HT1080 (cell line): Measurements from ENCODE around the gene CNTNAP2. TPM values are rescaled to one million over a fixed set of nuclear protein-coding genes. Genes with fewer than 3 reads are reported as not detected.

Experiments used
- DNase-seq: peaks from one replicate; pipeline ENCODE4 v3.0.0-alpha.2; 2015; ENCODE audit warnings: low read depth
- total RNA-seq: library from RNA; depleted of rRNA; stranded (reverse); fragments of >200 nt; shearing (Covaris generic); gene quantifications from 2 replicates; pipeline ENCODE4 v1.2.3, GENCODE V29; 2014

The CNTNAP2 gene
- total RNA-seq, 1 experiment from 2014 or later: not detected

- DNase-seq: no peak
Measured at GRCh38 chr7:147321504-147321903, 1204.9 kb downstream of the CNTNAP2 start.

DNA sequence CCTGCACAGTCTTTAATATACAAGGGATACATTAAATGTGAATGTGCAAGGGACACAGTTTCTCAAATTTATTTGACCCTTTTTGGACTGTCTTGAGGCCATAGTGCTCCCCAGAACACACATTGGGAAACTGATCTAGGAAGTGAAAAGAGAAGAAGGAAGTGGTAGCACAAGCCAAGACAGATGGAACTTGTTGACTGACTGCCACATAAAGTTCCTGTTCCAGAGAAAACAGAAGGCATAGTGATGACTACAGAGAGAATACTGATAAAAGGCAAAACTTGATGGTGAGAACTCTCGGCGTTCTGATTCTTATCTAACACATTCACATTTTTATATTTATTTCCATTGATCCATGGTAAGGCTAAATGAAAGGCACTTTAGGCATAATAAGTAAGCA is 1216.4 kb downstream of the CNTNAP2 start:
- DNase-seq: no peak

GRCh38 chr7:147363101-147363500 is 1246.5 kb downstream of the CNTNAP2 start:
- DNase-seq: no peak

GRCh38 chr7:147376192-147376591 is 1259.6 kb downstream of the CNTNAP2 start:
- no peak for DNase-seq

- no peak for DNase-seq
Measured at GRCh38 chr7:147380926-147381325, 1264.3 kb downstream of the CNTNAP2 start.

GRCh38 chr7:147394329-147394728 is 1277.7 kb downstream of the CNTNAP2 start:
- DNase-seq: no peak

DNA sequence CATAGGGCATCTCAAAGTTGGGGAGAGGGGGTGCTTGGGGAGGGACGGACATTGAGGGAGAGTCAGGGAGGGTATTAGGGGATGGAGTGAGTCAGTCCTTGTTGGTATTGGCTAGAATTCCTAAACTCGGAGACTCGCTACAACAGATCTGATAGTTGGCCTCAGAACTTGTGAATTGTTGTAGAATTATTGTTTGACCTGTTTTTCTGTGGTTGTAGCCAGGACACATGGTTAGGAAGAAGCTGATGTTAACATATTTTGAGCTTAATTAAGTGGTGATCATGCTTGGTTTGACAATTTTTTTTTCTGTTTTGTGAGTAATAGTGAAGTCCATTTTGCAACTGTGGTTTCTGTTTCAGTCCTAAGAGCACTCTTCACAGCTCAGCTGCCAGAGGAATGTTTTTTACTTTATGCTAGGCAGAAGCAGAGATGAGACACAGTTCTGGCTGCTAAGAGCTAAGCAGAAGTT is 1283.7 kb downstream of the CNTNAP2 start:
- peak; percentile 11 for DNase-seq

DNA sequence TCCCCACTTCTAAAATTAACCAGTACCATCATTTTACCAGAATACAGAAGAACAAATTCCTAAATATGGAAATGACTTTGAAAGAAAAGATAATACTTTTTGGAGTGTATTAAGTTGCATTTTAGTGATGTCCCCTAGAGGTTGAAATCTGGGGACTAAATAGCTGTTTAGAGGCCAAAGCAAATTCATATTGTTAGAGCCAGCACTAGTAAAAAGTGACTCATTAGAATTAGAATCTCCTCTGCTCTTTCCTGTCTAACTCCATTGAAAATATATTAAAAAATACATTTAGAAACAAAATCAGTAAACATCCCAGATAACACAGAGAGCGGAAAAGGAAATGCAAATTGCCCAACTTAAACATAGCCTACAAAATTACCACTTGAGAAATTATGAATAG is 1284.3 kb downstream of the CNTNAP2 start:
- DNase-seq: no peak

GRCh38 chr7:147405621-147406020 is 1289.0 kb downstream of the CNTNAP2 start:
- DNase-seq: no peak

DNA sequence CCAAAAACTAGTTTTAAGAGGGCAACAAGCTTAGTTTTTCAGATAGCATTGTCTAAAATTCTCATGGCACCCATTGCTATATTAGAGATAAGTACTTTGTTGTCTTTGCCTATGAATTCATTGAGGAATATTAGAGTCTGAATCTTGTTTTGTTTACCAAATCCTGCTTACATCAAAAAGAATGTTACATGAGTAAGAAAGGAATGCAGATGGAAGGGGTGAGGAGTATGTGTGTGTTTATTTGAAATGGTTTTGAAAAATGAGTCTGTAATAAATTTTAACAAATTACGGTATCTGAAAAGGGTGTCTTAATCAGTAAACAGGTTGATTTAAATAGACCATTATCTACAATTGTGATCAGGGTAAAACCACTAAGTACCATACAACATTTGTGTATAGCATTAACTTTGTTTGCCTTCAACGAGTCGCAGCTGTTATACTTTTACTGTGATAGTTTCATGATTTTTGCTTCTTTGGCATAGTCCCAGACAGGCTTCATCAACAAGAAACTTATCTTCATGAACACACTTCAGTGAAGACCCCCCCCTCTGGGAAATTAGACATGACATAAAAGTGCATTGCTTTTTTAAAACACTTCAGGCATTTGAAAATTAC is 1290.0 kb downstream of the CNTNAP2 start:
- DNase-seq: no peak

GRCh38 chr7:147411096-147411495 is 1294.5 kb downstream of the CNTNAP2 start:
- no peak for DNase-seq

- no peak for DNase-seq
Measured at GRCh38 chr7:147412109-147412508, 1295.5 kb downstream of the CNTNAP2 start.

GRCh38 chr7:147412782-147413556 is 1296.4 kb downstream of the CNTNAP2 start:
- DNase-seq: peak; percentile 82

- DNase-seq: no peak
Measured at GRCh38 chr7:147413557-147413870, 1296.9 kb downstream of the CNTNAP2 start.

GRCh38 chr7:147415991-147416390 is 1299.4 kb downstream of the CNTNAP2 start:
- peak; percentile 51 for DNase-seq

DNA sequence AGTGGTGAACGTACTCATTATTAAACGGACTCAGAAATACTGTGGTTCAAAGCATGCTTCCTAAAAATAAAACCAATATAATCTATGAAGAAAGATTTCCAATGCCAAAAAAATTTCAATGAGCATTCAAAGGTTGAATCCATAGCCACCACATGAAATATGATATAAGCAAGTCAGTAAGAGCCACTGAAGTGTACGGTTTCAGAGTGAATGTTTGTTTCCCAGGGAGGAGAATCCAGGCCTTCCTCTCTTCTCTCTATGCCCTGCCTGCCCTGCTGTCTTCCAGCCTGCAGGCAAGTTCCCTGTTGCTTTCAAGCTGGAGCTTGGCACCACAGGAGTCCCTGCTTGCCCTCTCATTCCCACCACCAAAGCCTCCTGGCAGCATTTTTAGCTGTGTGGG is 1302.4 kb downstream of the CNTNAP2 start:
- peak; percentile 15 for DNase-seq

GRCh38 chr7:147423875-147424274 is 1307.3 kb downstream of the CNTNAP2 start:
- DNase-seq: no peak

DNA sequence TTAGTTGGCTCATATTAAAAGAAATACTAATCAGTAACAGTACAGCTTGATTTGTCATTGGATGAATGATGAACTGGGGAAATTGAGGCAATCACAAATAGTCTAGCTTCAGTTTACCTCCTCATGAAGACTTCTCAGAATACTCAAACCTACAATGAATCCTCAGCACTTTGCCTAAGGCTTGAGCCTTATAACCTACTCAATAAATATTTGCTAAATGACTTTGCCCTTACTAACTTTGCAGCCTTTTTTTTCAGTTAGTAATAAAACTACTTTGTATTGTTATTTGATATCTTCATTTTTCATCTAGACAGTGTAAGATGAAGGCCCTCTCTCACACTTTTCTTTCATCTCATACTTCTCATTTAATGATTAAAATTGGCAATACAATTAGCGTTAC is 1311.5 kb downstream of the CNTNAP2 start:
- no peak for DNase-seq

- DNase-seq: no peak
Measured at GRCh38 chr7:147429961-147430360, 1313.4 kb downstream of the CNTNAP2 start.

GRCh38 chr7:147432079-147432478 is 1315.5 kb downstream of the CNTNAP2 start:
- peak; percentile 49 for DNase-seq

GRCh38 chr7:147432576-147432975 is 1316.0 kb downstream of the CNTNAP2 start:
- no peak for DNase-seq

DNA sequence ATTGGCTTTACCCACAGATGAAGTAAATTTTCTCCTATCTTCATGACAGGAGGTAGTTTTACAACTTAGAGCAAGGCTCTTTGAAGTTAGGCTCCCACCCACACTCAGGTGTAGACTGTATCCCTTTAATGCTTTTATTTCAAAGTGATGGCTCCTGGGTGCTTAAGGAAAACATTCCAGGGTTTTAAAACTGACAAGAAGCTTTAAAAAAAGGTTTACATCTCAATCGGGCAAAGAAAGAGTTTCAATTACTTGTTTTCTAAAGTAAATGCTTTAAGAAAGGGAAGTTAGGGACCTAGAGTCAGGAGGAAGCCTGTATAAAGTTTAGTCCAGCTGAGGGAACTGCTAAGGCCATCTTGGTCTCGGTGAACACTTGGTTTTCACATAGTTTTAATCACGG is 1320.1 kb downstream of the CNTNAP2 start:
- DNase-seq: no peak

DNA sequence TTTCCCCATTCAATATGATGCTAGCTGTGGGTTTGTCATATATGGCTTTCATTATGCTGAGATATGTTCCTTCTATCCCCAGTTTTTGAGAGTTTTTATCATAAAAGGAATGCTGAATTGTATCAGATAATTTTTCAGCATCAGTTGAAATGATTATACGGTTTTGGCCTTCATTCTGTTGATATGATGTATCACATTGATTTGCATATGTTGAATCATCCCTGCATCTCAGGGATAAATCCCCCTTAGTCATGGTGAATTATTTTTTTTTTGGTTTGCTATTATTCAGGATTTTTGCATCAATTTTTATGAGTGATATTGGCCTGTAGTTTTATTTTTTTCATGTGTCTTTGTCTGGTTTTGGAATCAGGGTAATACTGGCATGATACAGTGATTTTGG is 1321.6 kb downstream of the CNTNAP2 start:
- no peak for DNase-seq
